Measurements from ENCODE around the gene SERPINA1. TPM values are rescaled to one million over a fixed set of nuclear protein-coding genes. Genes with fewer than 3 reads are reported as not detected.
A peak's percentile ranks its signal among the peaks of the same experiment; 100 is the strongest.

Gene SERPINA1
- polyA plus RNA-seq, 4 donors, result 51.1 to 225 (median 90.9) TPM

DNA sequence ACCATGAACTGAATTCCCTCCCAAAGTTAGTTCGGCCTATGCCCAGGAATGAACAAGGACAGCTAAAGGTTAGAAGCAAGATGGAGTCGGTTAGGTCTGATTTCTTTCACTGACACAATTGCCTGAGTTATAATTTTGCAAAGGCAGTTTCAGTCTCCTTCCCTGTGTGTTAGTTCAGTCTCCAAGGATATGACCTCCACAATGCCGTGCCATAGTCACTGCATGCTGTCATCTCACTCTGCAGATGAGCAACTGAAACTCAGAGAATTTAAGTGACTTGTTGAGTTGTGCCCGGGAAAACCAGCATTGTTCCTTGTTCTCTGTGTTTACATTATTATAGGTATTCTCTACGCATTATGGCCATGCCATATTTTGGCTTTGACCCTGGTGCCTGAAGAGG lies 10.1 kb upstream of the SERPINA1 start:
- no peak for DNase-seq (ENCODE audit: low read depth in 4 of 4, low spot score in 2 of 4)

DNA sequence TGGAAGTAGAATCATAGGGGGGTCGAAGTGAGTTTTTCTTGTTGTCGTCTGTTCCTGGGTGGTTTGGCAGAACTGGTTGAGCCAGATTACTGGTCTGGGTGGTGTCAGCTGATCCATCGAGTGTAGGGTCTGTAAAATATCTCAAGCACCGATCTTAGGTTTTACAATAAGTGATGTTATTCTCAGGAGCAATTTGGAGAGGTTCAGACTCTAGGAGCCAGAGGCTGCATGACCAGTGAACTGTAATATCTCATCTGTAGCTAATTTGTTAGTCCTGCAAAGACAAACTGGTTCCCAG lies 9.7 kb upstream of the SERPINA1 start:
- no peak for DNase-seq (ENCODE audit: low read depth in 4 of 4, low spot score in 2 of 4)

DNA sequence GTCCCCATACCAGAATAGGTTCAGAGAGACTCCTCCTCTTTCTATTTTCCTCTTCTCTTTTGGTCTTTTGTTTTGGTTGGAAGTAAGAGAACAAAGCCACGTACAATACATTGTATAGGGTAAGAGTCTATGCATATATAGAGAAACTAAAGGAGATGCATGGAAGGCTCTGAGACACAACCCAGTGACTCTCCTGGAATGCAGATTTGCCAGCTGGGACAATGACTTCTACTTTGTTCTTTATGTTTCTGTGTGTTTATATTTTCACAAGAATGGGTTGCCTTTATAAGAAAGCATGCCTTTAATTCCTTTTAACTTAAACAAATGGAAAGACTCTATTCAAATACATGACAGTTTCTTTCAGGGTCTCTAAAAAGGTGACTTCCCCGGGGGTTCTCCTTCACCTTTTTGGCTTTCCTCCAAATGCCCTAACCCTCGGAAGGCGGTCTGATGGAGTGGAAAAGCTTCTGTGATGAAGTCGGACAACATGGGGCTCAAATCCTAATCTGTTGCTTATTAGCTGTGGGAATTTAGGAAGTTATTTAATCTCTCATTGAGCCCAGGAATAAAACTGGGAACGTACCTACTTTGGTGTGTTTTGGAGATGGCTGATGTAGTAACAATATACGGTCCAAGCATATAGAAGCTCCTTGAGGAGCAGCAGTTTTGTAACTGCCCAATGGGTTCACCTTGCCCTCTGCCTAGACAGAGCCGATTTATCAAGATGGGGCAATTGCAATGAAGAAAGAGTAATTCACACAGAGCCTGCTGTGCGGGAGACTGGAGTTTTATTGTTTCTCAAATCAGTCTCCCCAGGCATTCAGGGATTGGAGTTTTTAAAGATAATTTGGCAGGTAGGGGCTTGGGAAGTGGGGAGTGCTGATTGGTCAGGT lies 9.1 kb upstream of the SERPINA1 start:
- DNase-seq (ENCODE audit: low read depth in 4 of 4, low spot score in 2 of 4), result no peak

DNA sequence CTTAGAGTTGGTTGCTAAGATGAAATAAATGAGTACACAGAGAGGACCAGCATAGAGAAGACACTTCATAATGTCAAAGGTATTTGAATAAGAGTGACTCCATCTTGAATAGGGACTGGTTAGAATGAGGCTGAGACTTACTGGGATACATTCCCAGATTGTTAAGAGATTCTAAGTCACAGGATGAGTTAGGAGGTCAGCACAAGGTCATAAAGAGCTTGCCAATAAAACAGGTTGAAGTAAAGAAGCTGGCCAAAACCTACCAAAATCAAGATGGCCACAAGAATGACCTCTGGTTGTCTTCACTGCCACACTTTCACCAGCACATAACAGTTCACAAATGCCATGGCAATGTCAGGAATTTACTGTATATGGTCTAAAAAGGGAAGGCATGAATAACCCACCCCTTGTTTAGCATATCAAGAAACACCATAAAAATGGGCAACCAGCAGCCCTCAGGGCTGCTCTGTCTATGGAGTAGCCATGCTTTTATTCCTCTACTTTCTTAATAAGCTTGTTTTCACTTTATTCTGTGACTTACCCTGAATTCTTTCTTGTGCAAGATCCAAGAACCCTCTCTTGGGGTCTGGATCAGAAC lies 8.3 kb upstream of the SERPINA1 start:
- no peak for DNase-seq (ENCODE audit: low read depth in 4 of 4, low spot score in 2 of 4)

DNA sequence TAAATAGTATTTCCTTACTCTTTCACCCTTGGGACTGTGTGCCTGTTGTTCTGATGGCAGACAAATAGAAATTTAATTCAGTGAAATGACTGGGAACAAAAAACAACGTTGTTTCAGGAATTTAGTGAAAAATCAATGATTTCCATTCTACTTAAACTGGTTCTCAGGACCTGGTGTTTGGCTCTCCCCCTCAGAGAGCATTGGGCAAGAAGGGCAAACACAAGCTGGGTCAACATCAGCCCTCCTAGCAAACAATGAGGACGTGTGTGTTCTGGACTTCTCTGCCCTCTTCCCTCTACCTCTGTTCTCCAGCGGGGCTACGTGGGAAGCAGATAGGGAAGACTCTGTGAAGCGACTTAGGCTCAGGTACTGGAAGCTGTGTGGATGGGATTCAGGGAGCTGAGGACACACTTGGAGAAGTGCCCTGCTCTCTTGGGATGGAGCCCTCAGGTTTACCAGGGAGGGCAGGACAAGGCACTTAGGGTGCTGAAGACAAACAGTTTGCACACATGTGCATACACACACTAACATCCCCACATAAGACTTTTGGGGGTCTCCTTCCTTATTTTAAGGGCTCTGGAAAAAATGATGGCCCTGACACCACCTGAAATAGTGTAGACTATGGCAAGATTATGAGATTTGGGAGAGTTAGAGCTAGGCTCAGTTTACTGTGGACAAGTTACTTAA lies 7.6 kb upstream of the SERPINA1 start:
- no peak for DNase-seq (ENCODE audit: low read depth in 4 of 4, low spot score in 2 of 4)

DNA sequence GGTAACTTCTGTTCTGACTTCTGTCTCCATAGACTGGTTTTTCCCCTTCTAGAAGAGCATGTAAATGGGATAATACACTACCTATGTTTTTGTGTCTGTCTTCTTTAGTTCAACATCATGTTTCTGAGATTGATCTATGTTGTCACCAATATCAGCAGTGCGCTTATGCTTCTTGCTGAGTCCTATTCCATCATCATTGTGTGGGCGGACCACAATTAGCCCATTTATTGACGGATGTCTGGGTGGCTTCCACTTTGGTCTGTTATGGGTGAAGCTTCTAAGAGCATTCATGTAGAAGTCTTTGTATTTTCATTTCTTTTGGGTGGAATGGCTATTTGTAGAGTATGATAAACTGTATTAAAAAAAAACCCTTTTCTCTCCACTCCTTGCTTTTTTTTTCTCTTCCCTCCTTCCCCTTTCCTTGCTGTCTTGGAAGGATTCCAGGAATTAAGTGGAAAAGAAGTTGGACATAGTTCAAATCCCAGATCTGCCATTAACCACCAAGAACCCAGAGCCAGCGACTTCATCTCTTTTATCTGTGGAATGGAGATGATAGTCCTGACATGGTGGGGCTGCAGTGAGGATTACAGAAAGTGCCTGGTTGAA lies 7.0 kb upstream of the SERPINA1 start:
- no peak for DNase-seq (ENCODE audit: low read depth in 4 of 4, low spot score in 2 of 4)

DNA sequence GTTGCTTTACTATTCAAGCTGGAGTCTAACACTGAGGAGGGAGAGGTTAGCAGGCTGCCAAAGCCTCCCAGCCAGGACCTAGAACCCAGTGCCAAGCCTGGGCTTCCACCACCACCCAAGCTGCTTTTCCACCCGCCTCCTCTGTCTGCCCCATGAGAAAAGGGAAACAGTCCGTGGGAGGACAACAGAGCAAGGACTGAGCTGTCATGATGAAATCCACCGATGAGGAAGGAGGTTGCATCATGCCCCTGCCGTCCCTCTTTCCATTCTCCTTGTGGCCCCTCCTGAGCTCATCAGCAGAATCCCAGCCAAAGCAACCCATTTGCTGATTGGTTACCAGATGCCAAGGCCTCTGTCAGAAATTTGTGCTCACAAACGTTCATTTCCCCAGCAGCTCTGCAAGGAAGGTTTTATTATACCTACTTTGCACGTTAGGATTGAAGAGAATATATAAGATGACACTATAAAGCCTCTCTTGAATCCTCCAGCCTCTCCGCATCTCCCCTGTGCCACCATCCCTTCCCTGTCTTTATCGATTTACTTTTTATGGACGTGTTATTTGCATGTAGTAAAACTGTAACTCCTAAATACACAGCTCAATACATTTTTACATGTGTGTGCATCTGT lies 6.3 kb upstream of the SERPINA1 start:
- DNase-seq (ENCODE audit: low read depth in 4 of 4, low spot score in 2 of 4), result no peak

DNA sequence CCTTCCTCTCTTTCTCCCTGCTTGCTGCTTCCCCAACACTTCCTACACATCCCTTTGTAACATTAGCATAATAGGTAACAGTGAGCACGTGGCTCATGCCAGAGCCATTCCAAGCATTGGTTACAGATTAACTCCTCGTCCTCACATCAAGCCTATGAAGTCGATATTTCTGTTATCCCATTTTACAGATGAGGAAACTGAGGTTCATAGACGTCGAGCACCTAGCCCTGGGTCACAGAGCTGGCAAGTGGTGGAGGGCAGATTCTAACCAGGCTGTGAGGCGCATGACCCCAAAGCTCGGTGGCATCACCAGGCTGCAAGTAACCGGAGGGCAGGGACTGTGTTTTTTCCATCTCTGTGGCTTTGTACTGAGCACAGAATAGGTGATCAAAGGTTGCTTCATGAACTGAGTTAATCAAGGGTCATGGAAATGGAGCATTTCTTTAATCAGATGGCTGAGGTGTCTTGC lies 5.7 kb upstream of the SERPINA1 start:
- no peak for DNase-seq (ENCODE audit: low read depth in 4 of 4, low spot score in 2 of 4)

DNA sequence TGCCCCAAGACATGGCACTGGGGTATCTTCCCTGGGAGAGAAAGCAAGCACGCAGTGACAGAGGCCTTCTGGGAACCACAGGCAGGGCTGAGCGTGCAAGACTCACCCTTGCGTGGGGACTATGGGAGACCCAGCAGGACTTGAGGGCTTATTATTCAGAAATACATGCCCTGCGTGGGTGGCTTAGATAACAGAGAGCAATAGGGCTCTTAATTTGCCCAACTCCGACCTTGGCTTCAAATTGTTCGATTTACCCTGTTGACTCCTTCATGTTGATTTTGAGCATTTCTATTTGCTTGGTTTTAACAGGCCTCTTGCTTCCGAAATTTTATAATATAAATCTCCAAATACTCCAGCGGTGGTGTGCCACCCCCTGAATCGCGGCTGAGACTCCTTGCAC lies 5.1 kb upstream of the SERPINA1 start:
- no peak for DNase-seq (ENCODE audit: low read depth in 4 of 4, low spot score in 2 of 4)

DNA sequence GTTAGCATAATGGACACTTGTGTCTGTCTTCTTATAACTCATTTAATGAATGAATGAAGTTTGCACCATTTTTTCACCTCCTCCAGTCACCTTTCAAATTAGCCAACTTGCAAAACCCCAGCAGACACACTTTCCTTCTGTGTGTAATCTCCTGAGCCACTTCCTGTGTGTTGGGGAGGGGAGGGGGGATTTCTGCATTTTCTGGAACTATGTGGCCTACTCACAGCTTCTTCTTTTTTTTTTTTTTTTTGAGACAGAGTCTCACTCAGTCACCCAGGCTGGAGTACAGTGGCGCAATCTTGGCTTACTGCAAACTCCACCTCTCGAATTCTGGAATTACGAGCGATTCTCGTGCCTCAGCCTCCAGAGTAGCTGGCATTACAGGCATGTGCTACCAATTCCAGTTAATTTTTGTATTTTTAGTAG lies 4.1 kb upstream of the SERPINA1 start:
- no peak for DNase-seq (ENCODE audit: low read depth in 4 of 4, low spot score in 2 of 4)

DNA sequence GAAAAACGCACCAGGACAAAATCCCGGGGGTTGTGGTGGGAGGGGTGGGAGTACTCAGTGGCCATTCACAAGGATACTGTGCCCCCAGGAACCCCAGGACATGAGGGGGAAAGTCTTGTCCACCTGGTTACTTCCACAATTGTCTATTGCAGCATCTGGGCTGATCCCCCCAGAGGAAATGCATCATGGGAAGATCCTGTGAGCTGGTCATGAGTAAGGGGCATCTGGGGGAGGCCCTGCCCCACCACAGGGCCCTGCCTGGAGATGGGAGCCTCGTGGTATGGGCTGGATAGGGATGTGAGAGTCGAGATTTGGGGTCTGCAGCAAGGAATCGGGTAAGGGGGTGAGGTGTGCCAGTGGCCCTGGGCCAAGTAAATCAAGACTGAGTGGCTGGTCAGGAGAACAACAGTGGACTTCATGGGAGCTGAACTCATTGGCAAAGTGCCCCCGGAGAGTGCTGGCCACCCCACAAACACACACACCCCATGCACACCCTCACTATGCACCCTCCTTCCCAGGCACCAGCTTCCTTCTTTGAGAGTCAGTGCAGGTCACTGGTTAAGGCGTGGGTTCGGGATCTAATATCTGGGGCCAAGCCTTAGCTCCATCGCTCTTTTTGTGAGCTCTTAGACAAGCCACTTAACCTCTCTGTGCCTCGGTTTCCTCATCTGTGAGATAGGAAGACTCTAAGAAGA lies 3.0 kb upstream of the SERPINA1 start:
- no peak for DNase-seq (ENCODE audit: low read depth in 4 of 4, low spot score in 2 of 4)

DNA sequence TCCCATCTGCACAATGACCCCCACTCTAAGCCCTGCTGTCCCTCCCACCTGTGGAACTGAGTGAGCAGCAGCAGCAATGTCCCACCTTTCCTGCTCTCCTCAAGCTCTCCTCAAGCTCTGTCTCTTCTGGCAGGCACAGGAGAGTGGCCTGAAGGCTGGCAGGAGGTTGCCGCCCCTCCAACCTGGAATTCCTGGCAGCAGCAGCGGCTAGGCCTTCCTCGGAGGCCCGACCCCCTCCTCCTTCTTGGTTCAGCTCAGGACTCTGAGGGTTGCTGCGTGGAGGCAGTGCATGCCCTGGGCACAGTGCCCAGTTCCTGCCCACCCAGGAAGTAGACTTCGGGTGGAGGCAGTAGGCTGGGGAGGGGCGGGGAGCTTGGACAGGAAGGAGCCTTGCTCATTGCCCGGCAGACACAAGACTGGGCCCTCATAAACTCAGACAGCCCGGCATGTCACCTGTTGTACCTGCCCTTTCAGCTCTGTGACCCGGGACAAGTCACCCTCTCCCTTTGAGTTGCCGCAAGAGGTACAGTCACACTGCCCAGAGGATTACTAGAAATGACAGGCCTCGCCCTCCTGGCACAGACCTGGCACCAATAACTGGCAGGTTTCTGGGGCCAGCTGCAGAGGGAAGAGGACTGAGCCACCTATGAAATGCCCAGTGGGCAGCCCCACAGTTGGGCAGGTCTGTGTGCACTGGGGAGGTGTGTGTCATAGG lies 2.1 kb upstream of the SERPINA1 start:
- DNase-seq (ENCODE audit: low read depth in 4 of 4, low spot score in 2 of 4), result peak in 1 of 4 donors; percentile 8

DNA sequence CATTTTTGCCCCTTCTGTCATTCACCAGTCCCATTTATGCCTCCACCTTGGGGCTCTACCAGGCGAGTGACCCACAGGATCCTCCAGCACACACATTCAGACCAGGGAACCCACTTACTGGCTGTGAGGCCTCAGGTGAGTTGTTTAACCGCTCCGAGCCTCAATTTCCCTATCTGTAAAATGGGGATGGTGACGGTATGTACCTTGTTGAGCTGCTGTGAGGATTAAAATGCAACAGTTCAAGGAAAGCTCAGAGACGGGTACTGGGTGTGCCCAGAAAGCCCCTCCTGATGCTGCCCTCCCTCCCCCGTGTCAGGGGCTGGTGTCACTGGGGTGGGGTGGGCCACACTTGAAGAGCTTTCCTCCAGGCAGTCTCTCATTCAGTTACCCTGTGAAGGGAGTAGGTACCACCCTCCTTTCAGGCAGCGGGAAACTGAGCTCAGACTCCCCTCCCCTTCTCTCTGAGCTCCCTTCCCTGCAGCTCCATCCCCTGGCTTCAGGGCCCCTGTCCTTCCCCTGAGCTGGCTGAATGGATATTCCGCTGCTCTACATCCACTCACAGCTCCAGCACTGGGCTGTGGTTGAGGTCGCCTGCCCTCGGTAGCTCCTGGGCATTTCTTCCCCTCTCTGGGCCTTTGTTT lies 1.4 kb upstream of the SERPINA1 start:
- DNase-seq (ENCODE audit: low read depth in 4 of 4, low spot score in 2 of 4), result no peak

DNA sequence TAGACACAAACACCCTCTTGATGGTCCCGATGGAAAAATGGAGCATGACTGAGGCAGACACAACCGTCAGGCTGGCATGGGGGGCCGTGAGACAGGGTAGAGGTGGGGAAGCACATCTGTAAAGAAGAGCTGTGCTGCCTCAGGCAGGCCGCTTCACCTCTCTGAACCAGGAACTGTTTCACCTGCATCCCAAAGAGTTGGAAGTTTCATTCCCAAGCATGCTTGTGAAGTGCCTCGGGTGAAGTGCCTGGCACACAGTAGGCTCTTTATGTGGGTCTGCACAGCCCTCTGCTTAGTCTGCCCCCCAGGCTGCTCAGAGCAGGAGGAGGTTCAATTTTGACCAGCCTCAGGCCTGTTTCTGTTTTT lies 685 bp upstream of the SERPINA1 start:
- no peak for DNase-seq (ENCODE audit: low read depth in 4 of 4, low spot score in 2 of 4)

DNA sequence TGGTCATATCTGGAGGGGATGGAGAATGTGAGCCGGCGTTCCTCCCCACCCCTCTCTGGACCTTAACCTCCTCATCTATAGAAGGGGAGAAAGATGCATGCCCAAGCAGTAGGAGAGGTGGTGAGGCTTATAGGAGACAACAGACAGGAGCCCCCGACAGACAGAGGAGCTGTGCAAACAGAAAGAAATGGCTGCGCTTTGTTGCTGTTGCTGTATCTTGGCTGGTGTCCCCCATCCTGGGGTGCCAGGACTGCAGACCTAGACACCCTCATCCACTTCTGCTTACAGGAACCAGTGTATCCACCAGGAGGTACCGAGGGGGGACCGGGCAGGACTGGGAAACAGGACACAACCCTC lies 397 bp downstream of the SERPINA1 start:
- no peak for DNase-seq (ENCODE audit: low read depth in 4 of 4, low spot score in 2 of 4)

DNA sequence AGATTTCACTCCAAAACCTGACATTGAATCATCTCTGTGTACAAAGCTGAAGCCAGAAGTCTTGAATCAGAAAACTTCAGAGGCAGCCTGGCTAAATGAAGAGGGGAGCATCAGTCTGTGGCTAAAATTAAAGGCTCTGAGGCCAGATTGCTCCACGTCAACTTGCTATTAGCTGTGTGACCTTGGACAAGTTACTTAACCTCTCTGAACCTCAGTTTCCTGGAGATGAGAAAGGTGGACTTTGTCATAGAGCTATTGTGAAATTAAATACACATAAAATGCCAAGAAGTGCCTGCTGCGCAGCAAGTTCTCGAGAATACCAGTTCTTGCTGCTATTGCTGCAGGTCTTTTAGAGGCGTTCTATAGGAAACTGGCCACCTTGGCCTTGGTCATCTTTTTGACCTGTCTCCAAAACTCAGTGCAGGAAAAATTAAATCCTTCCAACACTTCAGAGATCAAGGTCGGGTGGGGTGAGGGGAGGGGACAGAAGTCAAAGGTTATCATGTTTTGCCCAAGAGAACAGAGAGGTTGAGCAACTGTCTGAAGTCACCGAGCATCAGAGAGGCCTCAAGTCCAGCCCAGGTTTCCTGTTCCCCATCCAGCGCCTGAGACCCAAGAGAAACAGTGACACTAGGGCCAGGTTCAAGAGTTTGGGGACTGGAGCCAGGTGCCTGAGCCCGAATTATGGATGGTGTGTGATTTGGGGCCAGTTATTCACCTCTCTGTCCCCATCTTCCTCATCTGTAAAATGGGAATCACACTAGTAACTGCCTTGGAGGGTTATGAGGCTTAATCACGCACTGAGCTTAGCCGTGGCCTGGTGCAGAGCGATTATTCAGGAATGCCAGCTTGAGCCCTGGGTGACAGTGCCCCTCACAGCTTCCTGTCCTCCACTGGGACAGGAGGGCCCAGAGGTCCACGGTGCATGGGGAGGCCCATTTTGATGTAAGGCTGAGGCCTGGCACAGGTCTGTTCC lies 1.1 kb downstream of the SERPINA1 start:
- DNase-seq (ENCODE audit: low read depth in 4 of 4, low spot score in 2 of 4), result no peak

DNA sequence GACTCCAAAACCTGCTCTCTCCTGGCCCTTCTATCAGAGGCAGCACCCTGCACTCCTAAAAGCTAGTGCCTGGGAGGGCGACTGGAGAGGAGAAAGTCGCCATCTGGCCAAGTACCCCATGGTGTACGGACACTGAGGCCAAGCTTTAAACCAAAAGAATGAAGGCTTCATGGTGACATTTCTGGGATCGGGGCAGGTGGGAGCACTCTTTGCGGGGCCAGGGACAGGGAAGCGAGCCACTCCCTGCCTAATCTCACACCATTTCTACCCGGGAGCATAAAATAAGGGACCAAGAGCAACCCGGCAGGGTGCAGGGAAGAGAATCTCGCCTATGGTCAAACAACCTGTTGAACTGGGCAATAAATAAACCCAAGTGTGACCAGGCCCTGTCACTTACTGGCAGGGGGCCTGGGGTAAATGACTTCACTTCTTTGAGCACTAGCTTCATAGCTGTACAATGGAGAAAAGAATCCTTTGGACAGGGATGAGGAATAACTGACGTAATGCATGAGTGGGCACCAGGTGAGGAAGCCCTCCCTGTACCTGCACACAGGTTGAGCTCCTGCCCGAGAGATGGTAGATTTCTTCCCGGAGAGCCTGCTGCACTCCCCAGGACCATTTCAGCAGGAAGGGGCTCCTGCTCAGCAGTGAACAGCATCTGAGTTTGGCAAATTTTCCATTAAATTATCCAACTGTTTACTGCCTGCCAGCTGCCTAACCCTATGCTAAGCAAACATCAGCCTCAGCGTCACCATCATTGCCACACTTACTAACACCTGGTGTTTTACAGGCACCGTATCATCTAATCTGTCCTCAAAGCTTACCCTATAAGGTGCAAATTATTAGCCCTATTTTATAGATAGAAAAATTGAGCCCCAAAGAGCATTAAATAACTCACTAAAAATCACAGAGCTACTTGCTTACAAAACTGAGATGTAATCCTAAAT lies 2.0 kb downstream of the SERPINA1 start:
- no peak for DNase-seq (ENCODE audit: low read depth in 4 of 4, low spot score in 2 of 4)
